Thymus (tissue), 11 donors: ENCODE data around the gene PFKFB2. TPM values are rescaled to one million over a fixed set of nuclear protein-coding genes. Genes with fewer than 3 reads are reported as not detected.

Experiments used
- DNase-seq, 9 donors: peaks; one replicate each; pipeline ENCODE4 v3.0.0-alpha.2; 2013; ENCODE audit warnings: low spot score in 9 of 9, low read depth in 6 of 9, missing footprints in 1 of 9
- H3K27ac ChIP-seq, 2 donors: one replicate each; pipeline ENCODE4 v1.5.1; 2013; ENCODE audit warnings: control low read depth in 1 of 2, low read depth in 1 of 2, low read length in 1 of 2, mild to moderate bottlenecking in 1 of 2, moderate library complexity in 1 of 2
- H3K27me3 ChIP-seq, 2 donors: one replicate each; pipeline ENCODE4 v1.5.1; 2013; ENCODE audit warnings: low read length in 1 of 2; ENCODE audit not compliant: control insufficient read depth in 2 of 2, insufficient read depth in 1 of 2
- H3K36me3 ChIP-seq, 2 donors: one replicate each; pipeline ENCODE4 v1.5.1; 2013; ENCODE audit warnings: low read length in 1 of 2, mild to moderate bottlenecking in 1 of 2, moderate library complexity in 1 of 2; ENCODE audit not compliant: control insufficient read depth in 2 of 2, insufficient read depth in 2 of 2
- H3K4me1 ChIP-seq, 2 donors: one replicate each; pipeline ENCODE4 v1.5.1; 2013; ENCODE audit warnings: low read length in 2 of 2; ENCODE audit not compliant: control insufficient read depth in 2 of 2, insufficient read depth in 2 of 2
- H3K4me3 ChIP-seq, 2 donors: one replicate each; pipeline ENCODE4 v1.5.1; 2013; ENCODE audit warnings: low read length in 2 of 2, control low read depth in 1 of 2, mild to moderate bottlenecking in 1 of 2
- H3K9me3 ChIP-seq, 2 donors: one replicate each; pipeline ENCODE4 v1.5.1; 2013; ENCODE audit warnings: low read length in 1 of 2, mild to moderate bottlenecking in 1 of 2; ENCODE audit not compliant: control insufficient read depth in 2 of 2, insufficient read depth in 1 of 2
- WGBS: extraction: QIAGEN DNeasy Blood & Tissue Kit; methylation state at CpG from one replicate; pipeline ENCODE4 v1.1.7; 2013; 5-methylcytosine and 5-hydroxymethylcytosine counted together
- polyA plus RNA-seq: library from polyadenylated mRNA; stranded (reverse); fragments of 200-250 nt; gene quantifications from one replicate; pipeline ENCODE4 v1.2.3, GENCODE V29; 2013
- total RNA-seq: library from RNA; stranded (reverse); fragments of 120-200 nt; gene quantifications from one replicate; pipeline ENCODE4 v1.2.4, GENCODE V29; 2013
- donor health status: healthy.

PFKFB2 gene
- total and polyA plus RNA-seq, 2 donors = 6.7 to 31.0 TPM

GRCh38 chr1:207058878-207059867 is 6.1 kb downstream of the PFKFB2 start:
- no peaks in the 10 kb centered on the region for H3K27me3 ChIP-seq
- peak overlapping the region in 1 of 2 donors; percentile 40 for H3K4me3 ChIP-seq
- H3K36me3 ChIP-seq = peaks cover 7 to 33% of the 10 kb centered on the region in 2 donors
- peak overlapping the region; percentile 59 to 79 for H3K27ac ChIP-seq
- peaks cover 28 to 29% of the 10 kb centered on the region in 2 donors for H3K4me1 ChIP-seq
- H3K9me3 ChIP-seq = no peaks in the 10 kb centered on the region
- 53% methylated on average over 6 of the region's 6 CpGs for WGBS
- peak in 1 of 9 donors; percentile 55 for DNase-seq

DNA sequence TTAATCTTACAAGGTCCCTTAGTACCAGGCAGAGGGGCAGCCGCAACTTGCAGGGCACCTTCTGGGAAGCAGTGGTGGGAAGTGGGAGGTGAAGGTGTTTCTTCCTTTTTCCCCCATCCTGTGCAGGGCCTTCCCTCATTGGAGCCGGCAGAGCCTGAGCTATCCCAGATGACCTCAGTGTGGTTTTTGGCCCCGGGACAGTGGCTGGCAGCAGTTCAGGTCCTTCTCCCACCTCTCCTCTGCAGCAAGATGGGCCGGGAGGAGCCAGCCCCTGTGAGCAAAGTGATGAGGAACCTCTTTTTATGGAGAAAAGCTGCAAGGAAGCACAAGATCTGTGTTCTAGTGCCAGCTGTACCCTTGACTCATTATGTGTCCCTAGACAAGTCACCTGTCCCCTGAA is 6.8 kb downstream of the PFKFB2 start:
- peaks cover 7 to 40% of the 10 kb centered on the region in 2 donors for H3K36me3 ChIP-seq
- 75% methylated on average over 4 of the region's 4 CpGs for WGBS

GRCh38 chr1:207060596-207060995 is 7.5 kb downstream of the PFKFB2 start:
- Histone ChIP-seq H3K27ac (no peak overlapping the region), H3K27me3 (no peaks in the 10 kb centered on the region), H3K36me3 (peaks cover 7 to 47% of the 10 kb centered on the region in 2 donors), H3K9me3 (no peaks in the 10 kb centered on the region), H3K4me3 (no peak overlapping the region), H3K4me1 (peaks cover 26 to 28% of the 10 kb centered on the region in 2 donors)
- WGBS = 78% methylated on average over 3 of the region's 3 CpGs
- DNase-seq = no peak

More for the DNA sequence above, 6.8 kb downstream of the PFKFB2 start:
- no peaks in the 10 kb centered on the region for H3K9me3 ChIP-seq
- H3K27me3 ChIP-seq = no peaks in the 10 kb centered on the region
- no peak overlapping the region for H3K27ac ChIP-seq
- DNase-seq = no peak
- H3K4me3 ChIP-seq = peak overlapping the region in 1 of 2 donors; percentile 40
- H3K4me1 ChIP-seq = peaks cover 28 to 29% of the 10 kb centered on the region in 2 donors

- DNase-seq = no peak
- H3K4me3 ChIP-seq = no peak overlapping the region
- peaks cover 26 to 28% of the 10 kb centered on the region in 2 donors for H3K4me1 ChIP-seq
- WGBS = 98% methylated on average over 1 of the region's 1 CpG
- no peaks in the 10 kb centered on the region for H3K27me3 ChIP-seq
- H3K27ac ChIP-seq = no peak overlapping the region
- H3K36me3 ChIP-seq = peaks cover 7 to 54% of the 10 kb centered on the region in 2 donors
- H3K9me3 ChIP-seq = no peaks in the 10 kb centered on the region
These were observed 9.0 kb downstream of the PFKFB2 start for GRCh38 chr1:207062058-207062457.

DNA sequence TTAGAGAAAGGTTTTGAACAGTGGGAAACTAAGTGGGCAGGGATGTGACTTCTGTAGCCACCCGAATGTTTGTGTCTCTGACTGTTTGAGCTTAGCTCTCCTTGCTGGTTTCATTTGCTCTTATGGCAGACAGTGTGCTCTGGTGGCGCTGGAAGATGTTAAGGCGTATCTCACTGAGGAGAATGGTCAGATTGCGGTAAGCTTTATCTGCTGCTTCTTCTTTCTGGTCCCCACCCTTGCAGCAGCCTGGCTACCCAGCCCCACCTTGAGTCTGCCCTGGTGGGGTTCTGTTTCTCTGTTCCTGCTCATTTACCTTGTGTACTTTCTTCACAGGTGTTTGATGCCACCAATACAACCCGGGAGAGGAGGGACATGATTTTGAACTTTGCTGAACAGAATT is 9.9 kb downstream of the PFKFB2 start:
- Histone ChIP-seq H3K27me3 (no peaks in the 10 kb centered on the region), H3K4me3 (no peak overlapping the region), H3K4me1 (peaks cover 26 to 33% of the 10 kb centered on the region in 2 donors), H3K36me3 (peaks cover 7 to 61% of the 10 kb centered on the region in 2 donors), H3K9me3 (no peaks in the 10 kb centered on the region), H3K27ac (no peak overlapping the region)
- no peak for DNase-seq
- 98% methylated on average over 5 of the region's 5 CpGs for WGBS

- DNase-seq = no peak
- no peaks in the 10 kb centered on the region for H3K9me3 ChIP-seq
- peaks cover 10 to 70% of the 10 kb centered on the region in 2 donors for H3K36me3 ChIP-seq
- WGBS = 98% methylated on average over 8 of the region's 8 CpGs
- H3K4me3 ChIP-seq = no peak overlapping the region
- H3K27me3 ChIP-seq = no peaks in the 10 kb centered on the region
- peaks cover 20 to 30% of the 10 kb centered on the region in 2 donors for H3K4me1 ChIP-seq
- no peak overlapping the region for H3K27ac ChIP-seq
These were observed 11.5 kb downstream of the PFKFB2 start for GRCh38 chr1:207064561-207064960.

DNA sequence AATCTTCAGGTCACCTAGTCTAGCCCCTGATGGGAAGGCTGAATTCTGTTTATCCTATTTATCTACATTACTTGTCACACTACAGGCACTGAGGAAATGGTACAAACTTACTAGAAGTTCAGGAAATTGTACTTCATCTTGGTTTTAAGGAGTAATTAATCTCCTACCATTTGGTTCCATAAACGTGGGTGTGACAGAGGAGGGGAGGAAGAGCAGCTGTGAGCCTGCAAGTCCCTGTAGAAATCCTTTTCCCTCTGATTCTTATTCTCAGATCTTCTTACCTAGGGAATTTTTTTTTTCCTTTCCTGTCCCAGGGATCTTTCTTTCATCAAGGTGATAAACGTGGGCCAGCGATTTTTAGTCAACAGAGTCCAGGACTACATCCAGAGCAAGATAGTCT is 14.1 kb downstream of the PFKFB2 start:
- WGBS = 83% methylated on average over 3 of the region's 3 CpGs
- Histone ChIP-seq H3K36me3 (peaks cover 4 to 64% of the 10 kb centered on the region in 2 donors), H3K27ac (no peak overlapping the region)

GRCh38 chr1:207067665-207068064 is 14.6 kb downstream of the PFKFB2 start:
- no peak overlapping the region for H3K27ac ChIP-seq
- H3K36me3 ChIP-seq = peaks cover 5 to 65% of the 10 kb centered on the region in 2 donors
- no peaks in the 10 kb centered on the region for H3K9me3 ChIP-seq
- peaks cover 36 to 46% of the 10 kb centered on the region in 2 donors for H3K4me1 ChIP-seq
- H3K27me3 ChIP-seq = no peaks in the 10 kb centered on the region
- no peak for DNase-seq
- no peak overlapping the region for H3K4me3 ChIP-seq
- 86% methylated on average over 5 of the region's 5 CpGs for WGBS

More for the DNA sequence above, 14.1 kb downstream of the PFKFB2 start:
- Histone ChIP-seq H3K9me3 (no peaks in the 10 kb centered on the region), H3K4me1 (peaks cover 31 to 44% of the 10 kb centered on the region in 2 donors), H3K27me3 (no peaks in the 10 kb centered on the region), H3K4me3 (no peak overlapping the region)
- no peak for DNase-seq

- Histone ChIP-seq H3K36me3 (peaks cover 7 to 56% of the 10 kb centered on the region in 2 donors), H3K27ac (peak overlapping the region in 1 of 2 donors; percentile 9), H3K4me1 (peaks cover 40 to 46% of the 10 kb centered on the region in 2 donors), H3K9me3 (no peaks in the 10 kb centered on the region), H3K4me3 (peak overlapping the region in 1 of 2 donors; percentile 28), H3K27me3 (no peaks in the 10 kb centered on the region)
- WGBS = 36% methylated on average over 3 of the region's 3 CpGs
- DNase-seq = no peak
These were observed 16.0 kb downstream of the PFKFB2 start for GRCh38 chr1:207069061-207069460.
